Stomach (tissue), 19 donors: ENCODE data around the gene PFDN6. TPM values are rescaled to one million over a fixed set of nuclear protein-coding genes. Genes with fewer than 3 reads are reported as not detected.
A peak's percentile ranks its signal among the peaks of the same experiment; 100 is the strongest.

Experiments
- DNase-seq, 2 donors: peaks; one replicate each; pipeline versions ENCODE4 v3.0.0 to v3.0.0-alpha.2; 2013 to 2019
- H3K27ac ChIP-seq, 5 donors: fragments of 200-600 bp in 4 of 5; sonication (generic) in 4 of 5; one replicate each; pipeline ENCODE4 v1.5.1; 2013 to 2019; ENCODE audit warnings: mild to moderate bottlenecking in 1 of 5, moderate library complexity in 1 of 5
- H3K27me3 ChIP-seq, 3 donors: fragments of 200-600 bp; sonication (generic); one replicate each; pipeline ENCODE4 v1.5.1; 2017 to 2019; ENCODE audit warnings: mixed run types in 1 of 3
- H3K36me3 ChIP-seq, 4 donors: fragments of 200-600 bp; sonication (generic); 1 replicate in 3 of 4; 2 replicates in 1 of 4; pipeline ENCODE4 v1.5.1; 2016 to 2019
- H3K4me1 ChIP-seq, 4 donors: fragments of 200-600 bp; sonication (generic); one replicate each; pipeline ENCODE4 v1.5.1; 2016 to 2019
- H3K4me3 ChIP-seq, 4 donors: fragments of 200-600 bp; sonication (generic) in 3 of 4; one replicate each; pipeline ENCODE4 v1.5.1; 2016 to 2019; ENCODE audit warnings: mild to moderate bottlenecking in 1 of 4
- H3K9me3 ChIP-seq, 4 donors: fragments of 200-600 bp; sonication (generic); one replicate each; pipeline ENCODE4 v1.5.1; 2016 to 2019
- CTCF ChIP-seq, 7 experiments: fragments of 450-650 bp in 4 of 7; fragments of 200-600 bp in 3 of 7; sonication (generic) in 3 of 7; IDR thresholded peaks; one replicate each; pipeline ENCODE4 v1.5.1; 2016 to 2019; ENCODE audit warnings: antibody characterized with exemption in 7 of 7, control low read depth in 2 of 7, mild to moderate bottlenecking in 1 of 7
- EP300 ChIP-seq: sonication (generic); formaldehyde crosslinking; IDR thresholded peaks from one replicate; pipeline ENCODE4 v1.6.1; 2017; ENCODE audit warnings: antibody characterized with exemption
- POLR2A ChIP-seq, 4 donors: fragments of 450-650 bp; IDR thresholded peaks; one replicate each; pipeline ENCODE4 v1.6.1; 2016; ENCODE audit warnings: antibody characterized with exemption in 4 of 4, control low read depth in 2 of 4, mild to moderate bottlenecking in 1 of 4, moderate library complexity in 1 of 4
- POLR2AphosphoS5 ChIP-seq, 3 donors: sonication (generic); formaldehyde crosslinking; IDR thresholded peaks; one replicate each; pipeline ENCODE4 v1.6.1; 2016; ENCODE audit warnings: antibody characterized with exemption in 3 of 3
- WGBS, 5 donors: extraction: QIAGEN DNeasy Blood & Tissue Kit in 3 of 5; methylation state at CpG; one replicate each; pipeline versions ENCODE4 v1.1.5 to v1.1.7; 2013 to 2018; 5-methylcytosine and 5-hydroxymethylcytosine counted together
- intact Hi-C: fragments of 100-400 bp; cut with DNase I; formaldehyde crosslinking; loops from one replicate; pipeline ENCODE4 v1.15.1; 2023; ENCODE audit warnings: low total_unique reads
- long read RNA-seq, 10 donors: transcript quantifications; one replicate each; lab custom pipeline, GENCODE V29; 2026
- polyA plus RNA-seq, 3 donors: library from polyadenylated mRNA; stranded (reverse); fragments of 200-250 nt; gene quantifications; one replicate each; pipeline ENCODE4 v1.2.3, GENCODE V29; 2013
- total RNA-seq, 5 donors: library from RNA; depleted of rRNA; stranded (reverse); fragments of >200 nt; gene quantifications; one replicate each; pipeline versions ENCODE4 v1.1.0 to v1.2.3, GENCODE V29; 2014 to 2016
- donor health status: healthy with polysubstance abuse.
- donor health status: Bipolar disorder and iron deficiency.
- donor health status: healthy.

PFDN6 gene
- total RNA-seq (10 to 100 TPM in 3 of 5 donors, 1 to 10 TPM in 1, not detected in 1; 9.7 to 32.9 (median 12.8) TPM), polyA plus RNA-seq (100 to 1,000 TPM; 117 to 265 (median 202) TPM)
- long read RNA-seq, donor 1, partial matches to known transcripts: 5 of 9 reads
- long read RNA-seq, donor 1, other reads (novel, unspliced or antisense): 0 of 9 reads
- long read RNA-seq, donor 2, partial matches to known transcripts: 0 of 4 reads
- long read RNA-seq, donor 2, other reads (novel, unspliced or antisense): 0 of 4 reads
- long read RNA-seq, donor 3, transcript PFDN6-204 (5 exons, 884 nt): major isoform, 5 of 6 reads
- long read RNA-seq, donor 3, partial matches to known transcripts: 0 of 6 reads
- long read RNA-seq, donor 3, other reads (novel, unspliced or antisense): 0 of 6 reads
- long read RNA-seq, donor 4: 0 reads
- long read RNA-seq, donor 5, partial matches to known transcripts: 23 of 28 reads
- long read RNA-seq, donor 5, other reads (novel, unspliced or antisense): 0 of 28 reads
- long read RNA-seq, donor 6, transcript PFDN6-201 (4 exons, 740 nt): major isoform, 7 of 159 reads
- long read RNA-seq, donor 6, partial matches to known transcripts: 121 of 159 reads
- long read RNA-seq, donor 6, other reads (novel, unspliced or antisense): 26 of 159 reads
- long read RNA-seq, donor 7, transcript PFDN6-201 (4 exons, 740 nt): major isoform, 6 of 35 reads
- long read RNA-seq, donor 7, partial matches to known transcripts: 25 of 35 reads
- long read RNA-seq, donor 7, other reads (novel, unspliced or antisense): 0 of 35 reads
- long read RNA-seq, donor 8, partial matches to known transcripts: 7 of 15 reads
- long read RNA-seq, donor 8, other reads (novel, unspliced or antisense): 0 of 15 reads
- long read RNA-seq, donor 9, transcript PFDN6-201 (4 exons, 740 nt): major isoform, 5 of 15 reads
- long read RNA-seq, donor 9, partial matches to known transcripts: 8 of 15 reads
- long read RNA-seq, donor 9, other reads (novel, unspliced or antisense): 0 of 15 reads
- long read RNA-seq, donor 10, partial matches to known transcripts: 0 of 5 reads
- long read RNA-seq, donor 10, other reads (novel, unspliced or antisense): 0 of 5 reads

- H3K4me1 ChIP-seq: peaks cover 20 to 33% (median 30%) of the 10 kb centered on the region in 4 donors
- peaks cover 22 to 73% (median 70%) of the 10 kb centered on the region in 4 donors for H3K36me3 ChIP-seq
- peak; percentile 84 to 96 for DNase-seq
- TF ChIP-seq POLR2AphosphoS5 (IDR thresholded peaks at IDR 0.05) (peak; percentile 27 to 78 (median 73)), POLR2A (IDR thresholded peaks at IDR 0.05) (no peak)
- intact Hi-C loops: no loop called here
- H3K27me3 ChIP-seq: no peaks in the 10 kb centered on the region
- no peaks in the 10 kb centered on the region for H3K9me3 ChIP-seq
- H3K27ac ChIP-seq: peak within 1 kb of the TSS; percentile 69 to 89 (median 82)
- peak within 1 kb of the TSS; percentile 71 to 94 (median 79) for H3K4me3 ChIP-seq
- WGBS, 5 donors: 0 to 1% (median 1%) methylated on average over 39 to 43 of the region's 43 CpGs
Observed at GRCh38 chr6:33288921-33289783, at the start of gene PFDN6, which contains the start of gene WDR46. PFDN6 (plus strand) TSS chr6:33289601; CDS start chr6:33289857, 256 bp downstream. WDR46 (minus strand) TSS chr6:33289239; CDS start chr6:33289170, 69 bp downstream.

- DNase-seq: no peak
- Histone ChIP-seq H3K27me3 (peaks cover 0 to 19% (median 0%) of the 10 kb centered on the region in 3 donors), H3K27ac (no peak overlapping the region), H3K36me3 (no peaks in the 10 kb centered on the region), H3K4me3 (no peak overlapping the region), H3K4me1 (no peaks in the 10 kb centered on the region), H3K9me3 (no peaks in the 10 kb centered on the region)
- intact Hi-C loops: loop anchor here (10.0 kb wide), 1 partner anchor 237 kb away; the partner anchor contains the start of gene HLA-DOA
- WGBS, 5 donors: 57 to 69% (median 66%) methylated on average over 3 of the region's 3 CpGs
- TF ChIP-seq POLR2AphosphoS5 (IDR thresholded peaks at IDR 0.05): no peak
- no peak for TF ChIP-seq EP300
- no peak for TF ChIP-seq POLR2A (IDR thresholded peaks at IDR 0.05)
- TF ChIP-seq CTCF (IDR thresholded peaks at IDR 0.05): no peak
Observed at GRCh38 chr6:33241968-33242367, 47.4 kb upstream of the PFDN6 start.

- 33 to 53% (median 39%) methylated on average over 1 of the region's 1 CpG for WGBS, 5 donors
- H3K36me3 ChIP-seq: no peaks in the 10 kb centered on the region
- peaks cover 0 to 19% (median 0%) of the 10 kb centered on the region in 3 donors for H3K27me3 ChIP-seq
- peaks cover 5 to 12% (median 8%) of the 10 kb centered on the region in 4 donors for H3K4me1 ChIP-seq
- intact Hi-C loops: loop anchor here (10.0 kb wide), 1 partner anchor 239 kb away; the partner anchor contains the start of gene HLA-DOA
- H3K4me3 ChIP-seq: no peak overlapping the region
- no peak for DNase-seq
- no peak overlapping the region for H3K27ac ChIP-seq
- no peaks in the 10 kb centered on the region for H3K9me3 ChIP-seq
- TF ChIP-seq EP300 (no peak), POLR2A (IDR thresholded peaks at IDR 0.05) (no peak), POLR2AphosphoS5 (IDR thresholded peaks at IDR 0.05) (no peak), CTCF (IDR thresholded peaks at IDR 0.05) (no peak)
Observed at GRCh38 chr6:33243476-33243875, 45.9 kb upstream of the PFDN6 start.
